ENCODE data around the gene KIAA1958.

KIAA1958 gene

GRCh38 chr9:112624711-112625707, 138.4 kb downstream of the KIAA1958 start:
- DNase-seq (ENCODE audit: extremely low read depth, insufficient read length), result no peak
- no peak for TF ChIP-seq CTCF (IDR thresholded peaks at IDR 0.05; ENCODE audit: insufficient read depth, low read length, poor library complexity, severe bottlenecking)
- Histone ChIP-seq H3K36me3 (ENCODE audit: control insufficient read depth, insufficient read depth, low read length) (no peaks in the 10 kb centered on the region), H3K27me3 (replicated peaks; ENCODE audit: control insufficient read depth, insufficient read depth, low read length) (no peaks in the 10 kb centered on the region), H3K4me3 (replicated peaks; ENCODE audit: low read depth, low read length) (no peak overlapping the region)

GRCh38 chr9:112629671-112630485, 143.3 kb downstream of the KIAA1958 start:
- no peak for DNase-seq (ENCODE audit: extremely low read depth, insufficient read length)
- H3K27me3 ChIP-seq (replicated peaks; ENCODE audit: control insufficient read depth, insufficient read depth, low read length), result no peaks in the 10 kb centered on the region
- H3K36me3 ChIP-seq (ENCODE audit: control insufficient read depth, insufficient read depth, low read length), result no peaks in the 10 kb centered on the region
- H3K4me3 ChIP-seq (replicated peaks; ENCODE audit: low read depth, low read length), result no peak overlapping the region
- no peak for TF ChIP-seq CTCF (IDR thresholded peaks at IDR 0.05; ENCODE audit: insufficient read depth, low read length, poor library complexity, severe bottlenecking)

GRCh38 chr9:112631313-112632070, 144.9 kb downstream of the KIAA1958 start:
- no peaks in the 10 kb centered on the region for H3K36me3 ChIP-seq (ENCODE audit: control insufficient read depth, insufficient read depth, low read length)
- no peaks in the 10 kb centered on the region for H3K27me3 ChIP-seq (replicated peaks; ENCODE audit: control insufficient read depth, insufficient read depth, low read length)
- no peak for DNase-seq (ENCODE audit: extremely low read depth, insufficient read length)
- no peak overlapping the region for H3K4me3 ChIP-seq (replicated peaks; ENCODE audit: low read depth, low read length)
- no peak for TF ChIP-seq CTCF (IDR thresholded peaks at IDR 0.05; ENCODE audit: insufficient read depth, low read length, poor library complexity, severe bottlenecking)

GRCh38 chr9:112640311-112640710, 153.7 kb downstream of the KIAA1958 start:
- no peak for DNase-seq (ENCODE audit: extremely low read depth, insufficient read length)
- Histone ChIP-seq H3K4me3 (replicated peaks; ENCODE audit: low read depth, low read length) (no peak overlapping the region), H3K36me3 (ENCODE audit: control insufficient read depth, insufficient read depth, low read length) (no peaks in the 10 kb centered on the region), H3K27me3 (replicated peaks; ENCODE audit: control insufficient read depth, insufficient read depth, low read length) (no peaks in the 10 kb centered on the region)
- no peak for TF ChIP-seq CTCF (IDR thresholded peaks at IDR 0.05; ENCODE audit: insufficient read depth, low read length, poor library complexity, severe bottlenecking)

GRCh38 chr9:112642126-112642525, 155.5 kb downstream of the KIAA1958 start:
- no peaks in the 10 kb centered on the region for H3K27me3 ChIP-seq (replicated peaks; ENCODE audit: control insufficient read depth, insufficient read depth, low read length)
- H3K36me3 ChIP-seq (ENCODE audit: control insufficient read depth, insufficient read depth, low read length), result no peaks in the 10 kb centered on the region
- TF ChIP-seq CTCF (IDR thresholded peaks at IDR 0.05; ENCODE audit: insufficient read depth, low read length, poor library complexity, severe bottlenecking), result no peak
- H3K4me3 ChIP-seq (replicated peaks; ENCODE audit: low read depth, low read length), result no peak overlapping the region
- DNase-seq (ENCODE audit: extremely low read depth, insufficient read length), result no peak

Data from GM06990 (cell line).